Measurements from ENCODE around the gene ELMO1. TPM values are rescaled to one million over a fixed set of nuclear protein-coding genes. Genes with fewer than 3 reads are reported as not detected.

ELMO1 gene
- polyA plus RNA-seq, 1 donor from 2014 or later = 86.5 TPM

DNA sequence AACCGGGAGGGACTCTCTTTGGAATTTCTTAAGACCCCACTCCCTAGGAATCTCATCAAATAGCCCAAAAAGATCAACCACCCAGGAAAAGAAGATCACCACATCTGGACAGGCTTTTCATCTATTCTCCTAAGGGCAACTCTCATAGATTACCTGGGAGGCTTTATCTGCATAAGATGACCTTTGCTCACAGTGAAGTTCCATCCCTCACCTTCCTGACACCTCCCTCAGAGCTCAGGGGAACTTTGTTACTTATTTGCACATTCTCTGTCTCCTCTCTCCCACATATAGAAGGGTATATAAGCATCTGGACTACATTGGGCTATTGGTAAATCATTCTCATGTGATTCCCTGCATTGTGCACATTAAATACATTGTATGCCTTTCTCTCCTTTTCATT lies 80.1 kb downstream of the ELMO1 start:
- peaks cover 7% of the 10 kb centered on the region for H3K36me3 Mint-ChIP-seq
- no peaks in the 10 kb centered on the region for H3K9me3 Mint-ChIP-seq
- no peaks in the 10 kb centered on the region for H3K27me3 Mint-ChIP-seq
- H3K27ac Mint-ChIP-seq = no peak overlapping the region
- no peak overlapping the region for H3K4me3 Mint-ChIP-seq
- peaks cover 14 to 48% (median 32%) of the 10 kb centered on the region in 3 donors for H3K4me1 Mint-ChIP-seq

DNA sequence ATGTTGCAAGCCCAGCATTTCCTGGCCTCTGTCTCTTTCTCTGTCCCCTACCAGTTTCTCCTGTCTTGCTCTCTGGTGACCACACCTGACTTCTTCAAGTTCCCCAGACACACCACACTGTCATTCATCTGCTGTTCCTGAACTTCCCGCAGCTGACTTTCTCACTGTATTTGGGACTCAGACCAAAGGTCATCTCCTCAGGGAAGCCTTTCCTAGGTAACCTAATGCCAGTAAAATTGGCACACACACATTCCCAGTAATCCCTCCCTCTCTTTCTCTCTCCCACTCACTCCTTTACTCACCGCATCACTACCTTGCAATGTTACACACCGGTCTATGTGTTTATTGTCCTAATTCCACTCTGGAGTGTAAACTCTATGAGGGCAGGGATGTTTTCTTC lies 81.7 kb downstream of the ELMO1 start:
- no peak overlapping the region for H3K27ac Mint-ChIP-seq
- no peaks in the 10 kb centered on the region for H3K9me3 Mint-ChIP-seq
- H3K4me3 Mint-ChIP-seq = no peak overlapping the region
- H3K36me3 Mint-ChIP-seq = peaks cover 7% of the 10 kb centered on the region
- H3K4me1 Mint-ChIP-seq = peaks cover 18 to 36% (median 36%) of the 10 kb centered on the region in 3 donors
- H3K27me3 Mint-ChIP-seq = no peaks in the 10 kb centered on the region

GRCh38 chr7:37366445-37366844 lies 82.2 kb downstream of the ELMO1 start:
- peaks cover 18 to 36% (median 34%) of the 10 kb centered on the region in 3 donors for H3K4me1 Mint-ChIP-seq
- H3K4me3 Mint-ChIP-seq = no peak overlapping the region

DNA sequence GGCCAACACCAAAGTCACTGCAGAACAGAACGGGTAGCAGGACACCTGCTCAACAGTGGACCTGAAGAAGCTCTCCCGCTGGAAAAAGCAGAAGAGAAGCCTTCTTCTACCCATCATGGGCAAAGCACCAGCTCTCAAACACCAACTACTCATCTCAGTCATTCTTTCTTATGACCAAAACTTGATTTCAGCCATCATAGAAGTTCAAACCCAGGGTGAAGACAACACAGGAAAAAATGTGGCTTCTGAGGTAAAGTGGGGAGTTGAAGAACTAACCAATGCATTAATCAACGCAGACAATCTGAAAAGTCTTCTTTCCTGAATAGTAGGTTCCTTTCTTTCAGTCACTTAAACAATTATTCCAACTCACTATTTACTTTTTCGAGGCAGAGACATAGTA lies 83.3 kb downstream of the ELMO1 start:
- H3K27me3 Mint-ChIP-seq = no peaks in the 10 kb centered on the region
- H3K4me3 Mint-ChIP-seq = no peak overlapping the region
- peaks cover 7% of the 10 kb centered on the region for H3K36me3 Mint-ChIP-seq
- H3K27ac Mint-ChIP-seq = no peak overlapping the region
- no peaks in the 10 kb centered on the region for H3K9me3 Mint-ChIP-seq
- peaks cover 18 to 34% (median 29%) of the 10 kb centered on the region in 3 donors for H3K4me1 Mint-ChIP-seq

More at GRCh38 chr7:37366445-37366844, 82.2 kb downstream of the ELMO1 start:
- Mint-ChIP-seq H3K27ac (no peak overlapping the region), H3K36me3 (peaks cover 7% of the 10 kb centered on the region), H3K27me3 (no peaks in the 10 kb centered on the region), H3K9me3 (no peaks in the 10 kb centered on the region)

- Mint-ChIP-seq H3K9me3 (no peaks in the 10 kb centered on the region), H3K36me3 (peaks cover 2% of the 10 kb centered on the region), H3K27ac (no peak overlapping the region), H3K4me1 (peaks cover 14 to 31% (median 27%) of the 10 kb centered on the region in 3 donors), H3K4me3 (no peak overlapping the region), H3K27me3 (no peaks in the 10 kb centered on the region)
Measured at GRCh38 chr7:37364856-37365255, 83.8 kb downstream of the ELMO1 start.

- Mint-ChIP-seq H3K4me3 (no peak overlapping the region), H3K9me3 (no peaks in the 10 kb centered on the region), H3K27ac (peak overlapping the region in 2 of 3 donors; percentile 17 to 91), H3K36me3 (no peaks in the 10 kb centered on the region), H3K4me1 (peaks cover 13 to 31% (median 24%) of the 10 kb centered on the region in 3 donors), H3K27me3 (no peaks in the 10 kb centered on the region)
Measured at GRCh38 chr7:37363536-37364491, 84.8 kb downstream of the ELMO1 start.

GRCh38 chr7:37362802-37363201 lies 85.9 kb downstream of the ELMO1 start:
- no peak overlapping the region for H3K4me3 Mint-ChIP-seq
- H3K27ac Mint-ChIP-seq = no peak overlapping the region
- H3K4me1 Mint-ChIP-seq = peaks cover 13 to 33% (median 33%) of the 10 kb centered on the region in 3 donors
- no peaks in the 10 kb centered on the region for H3K9me3 Mint-ChIP-seq
- no peaks in the 10 kb centered on the region for H3K27me3 Mint-ChIP-seq
- H3K36me3 Mint-ChIP-seq = no peaks in the 10 kb centered on the region

DNA sequence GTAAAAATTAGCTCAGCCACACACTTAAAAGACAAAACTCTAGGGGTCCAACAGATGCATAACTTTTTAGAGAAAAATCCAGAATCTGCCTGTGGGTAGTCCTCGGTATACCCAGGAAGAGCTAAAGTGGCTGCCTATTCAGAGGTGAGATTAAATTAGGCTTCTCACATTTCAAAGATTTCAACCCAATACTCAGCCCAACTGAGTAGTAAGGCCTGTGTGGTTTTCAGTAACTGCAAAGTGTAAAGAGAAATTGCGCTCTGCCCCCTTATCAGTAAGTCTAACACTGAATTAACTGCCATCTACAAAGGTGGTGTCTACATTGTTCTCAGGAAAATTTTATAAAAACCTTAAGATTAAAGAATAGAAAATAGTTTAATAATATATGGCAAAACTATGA lies 88.2 kb downstream of the ELMO1 start:
- no peaks in the 10 kb centered on the region for H3K9me3 Mint-ChIP-seq
- no peaks in the 10 kb centered on the region for H3K27me3 Mint-ChIP-seq
- H3K4me3 Mint-ChIP-seq = no peak overlapping the region

GRCh38 chr7:37359662-37360444 lies 88.8 kb downstream of the ELMO1 start:
- Mint-ChIP-seq H3K4me1 (peaks cover 19 to 37% (median 35%) of the 10 kb centered on the region in 3 donors), H3K36me3 (no peaks in the 10 kb centered on the region), H3K27ac (no peak overlapping the region), H3K4me3 (no peak overlapping the region), H3K27me3 (no peaks in the 10 kb centered on the region), H3K9me3 (no peaks in the 10 kb centered on the region)

More for the DNA sequence above, 88.2 kb downstream of the ELMO1 start:
- no peak overlapping the region for H3K27ac Mint-ChIP-seq
- peaks cover 13 to 31% (median 30%) of the 10 kb centered on the region in 3 donors for H3K4me1 Mint-ChIP-seq
- no peaks in the 10 kb centered on the region for H3K36me3 Mint-ChIP-seq

- H3K4me1 Mint-ChIP-seq = peaks cover 24 to 39% (median 37%) of the 10 kb centered on the region in 3 donors
- H3K27me3 Mint-ChIP-seq = no peaks in the 10 kb centered on the region
- no peaks in the 10 kb centered on the region for H3K9me3 Mint-ChIP-seq
- no peak overlapping the region for H3K4me3 Mint-ChIP-seq
- H3K27ac Mint-ChIP-seq = no peak overlapping the region
- H3K36me3 Mint-ChIP-seq = no peaks in the 10 kb centered on the region
Measured at GRCh38 chr7:37359180-37359579, 89.5 kb downstream of the ELMO1 start.

GRCh38 chr7:37357637-37357996 lies 91.0 kb downstream of the ELMO1 start:
- Mint-ChIP-seq H3K9me3 (no peaks in the 10 kb centered on the region), H3K4me3 (no peak overlapping the region), H3K27me3 (no peaks in the 10 kb centered on the region), H3K36me3 (no peaks in the 10 kb centered on the region), H3K4me1 (peaks cover 28 to 47% (median 40%) of the 10 kb centered on the region in 3 donors), H3K27ac (no peak overlapping the region)

DNA sequence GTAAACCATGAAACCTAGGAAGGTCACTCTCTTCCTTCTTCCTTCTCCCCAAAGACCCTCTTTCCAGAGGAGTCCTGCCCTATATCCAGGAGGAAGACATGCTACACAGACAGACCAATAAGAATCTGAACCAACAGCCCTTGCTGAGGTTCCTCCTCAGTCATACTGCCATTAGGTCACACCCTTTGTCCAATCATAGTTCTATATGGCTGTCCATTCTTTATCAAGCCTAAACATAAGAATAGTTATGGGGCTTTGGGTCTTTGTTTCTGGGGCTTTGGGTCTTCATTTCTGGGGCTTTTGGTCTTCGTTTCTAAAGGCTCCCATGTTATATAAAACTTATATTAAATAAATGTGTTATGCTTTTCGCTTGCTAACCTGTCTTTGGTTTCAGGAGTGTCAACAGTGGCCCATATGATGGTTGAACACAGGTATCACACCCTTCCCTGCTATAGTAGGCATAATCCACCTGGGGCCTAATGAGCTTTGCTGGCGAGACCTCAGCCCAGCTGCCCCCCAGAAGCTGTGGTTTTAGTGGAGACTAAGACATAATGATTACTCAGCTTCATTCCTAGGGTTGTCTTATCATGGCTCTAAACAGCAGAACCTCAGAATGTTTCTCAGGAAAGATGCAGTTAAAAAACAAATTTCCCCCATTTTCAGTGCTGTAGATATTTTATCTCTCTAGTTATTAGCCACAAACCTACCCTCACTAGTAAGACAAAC lies 91.6 kb downstream of the ELMO1 start:
- Mint-ChIP-seq H3K27me3 (no peaks in the 10 kb centered on the region), H3K4me3 (peak overlapping the region in 1 of 4 donors; percentile 89), H3K4me1 (peaks cover 31 to 49% (median 44%) of the 10 kb centered on the region in 3 donors), H3K9me3 (no peaks in the 10 kb centered on the region), H3K27ac (peak overlapping the region in 1 of 3 donors; percentile 60), H3K36me3 (no peaks in the 10 kb centered on the region)

DNA sequence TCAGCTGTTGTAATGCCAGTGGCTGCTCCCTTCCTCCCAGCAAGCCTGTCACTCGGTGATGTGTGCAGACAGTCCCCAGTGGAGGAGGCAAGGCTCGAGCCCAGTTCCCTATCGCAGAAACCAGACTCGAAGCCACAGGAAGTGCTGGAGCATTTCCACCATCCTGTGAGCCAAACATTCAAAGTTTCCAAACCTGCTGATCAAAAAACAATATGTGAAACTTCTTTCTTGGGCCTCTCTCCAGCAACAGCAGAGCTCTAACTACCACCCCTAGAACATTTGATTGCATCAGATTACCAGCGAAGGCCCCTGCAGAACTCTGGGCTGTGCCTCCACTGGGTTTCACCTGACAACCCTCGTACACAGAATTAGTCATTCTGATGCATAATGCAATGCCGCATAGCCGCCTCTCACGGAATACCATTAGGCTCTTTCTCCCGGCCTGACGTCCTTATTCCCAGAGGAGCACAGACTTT lies 94.0 kb downstream of the ELMO1 start:
- H3K4me3 Mint-ChIP-seq = peak overlapping the region in 3 of 4 donors; percentile 64 to 79 (median 71)
- peaks cover 38 to 54% (median 50%) of the 10 kb centered on the region in 3 donors for H3K4me1 Mint-ChIP-seq
- no peaks in the 10 kb centered on the region for H3K27me3 Mint-ChIP-seq
- no peaks in the 10 kb centered on the region for H3K36me3 Mint-ChIP-seq
- no peaks in the 10 kb centered on the region for H3K9me3 Mint-ChIP-seq
- peak overlapping the region; percentile 58 to 86 (median 78) for H3K27ac Mint-ChIP-seq

DNA sequence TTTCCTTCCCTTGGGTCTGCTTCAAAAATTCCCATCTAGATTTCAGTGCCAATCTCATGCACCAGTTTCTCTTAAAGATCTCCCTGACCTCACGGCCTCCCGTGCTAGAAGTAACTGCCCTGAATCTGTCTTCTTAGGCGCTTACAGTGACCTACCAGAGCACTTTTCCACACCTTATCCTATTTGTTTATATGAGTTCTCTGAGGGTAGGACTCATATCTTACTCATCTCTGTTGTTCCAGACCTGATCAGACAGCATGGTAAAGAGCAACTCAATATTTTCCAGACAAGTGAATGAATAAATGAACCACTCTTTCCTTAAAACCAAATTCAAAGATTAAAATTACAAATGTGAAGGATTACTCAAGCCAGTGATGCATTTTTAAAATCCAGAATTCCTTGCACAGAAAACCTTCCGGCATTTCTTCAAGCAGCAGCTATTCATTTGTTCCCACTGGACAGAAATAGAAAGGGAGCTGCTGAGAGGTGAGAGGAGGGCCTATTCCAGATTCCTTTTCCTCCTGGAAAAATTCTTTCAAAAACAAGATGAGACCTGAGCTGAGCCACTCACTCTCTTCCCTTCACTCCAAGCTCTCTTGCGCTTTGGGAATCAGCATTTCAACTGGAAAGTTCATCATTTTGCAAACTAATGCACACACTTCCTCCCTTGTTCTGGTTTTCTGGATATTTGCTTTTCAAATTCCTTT lies 94.6 kb downstream of the ELMO1 start:
- H3K4me3 Mint-ChIP-seq = peak overlapping the region; percentile 90 to 97 (median 93)
- no peaks in the 10 kb centered on the region for H3K27me3 Mint-ChIP-seq
- H3K4me1 Mint-ChIP-seq = peaks cover 39 to 56% (median 51%) of the 10 kb centered on the region in 3 donors
- H3K27ac Mint-ChIP-seq = peak overlapping the region; percentile 78 to 93 (median 82)
- no peaks in the 10 kb centered on the region for H3K36me3 Mint-ChIP-seq
- no peaks in the 10 kb centered on the region for H3K9me3 Mint-ChIP-seq

All from IgD-negative memory B cell (primary cell).